ENCODE measurements around the gene UBE3C.

DNA sequence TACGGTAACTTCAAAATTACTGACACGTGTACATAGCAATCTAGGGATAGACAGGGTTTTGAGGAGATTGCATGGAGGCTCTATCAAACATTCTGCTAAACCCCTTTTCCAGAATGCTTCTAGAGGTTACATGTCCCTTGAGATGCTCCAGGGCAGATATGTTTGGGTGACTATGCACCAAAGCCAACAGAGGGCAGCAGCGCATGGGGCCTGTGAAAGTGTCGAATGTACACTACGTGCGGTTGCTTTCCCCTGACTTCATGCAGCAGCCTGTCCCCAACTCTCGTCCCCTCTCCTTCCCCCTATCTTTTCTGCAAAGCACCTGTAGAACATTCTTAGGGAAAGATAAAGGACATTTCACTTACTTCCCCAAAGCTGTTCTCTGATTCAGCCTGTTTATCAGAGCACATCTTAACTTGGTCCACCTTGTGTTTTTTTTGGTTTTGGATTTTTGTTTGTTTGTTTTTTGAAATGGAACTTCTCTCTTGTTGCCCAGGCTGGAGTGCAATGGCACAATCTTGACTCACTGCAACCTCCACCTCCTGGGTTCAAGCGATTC is 90.2 kb downstream of the UBE3C start:
- TF ChIP-seq CTCF (IDR thresholded peaks at IDR 0.05) = no peak
- no peak for TF ChIP-seq POLR2A (IDR thresholded peaks at IDR 0.05)
- TF ChIP-seq POLR2AphosphoS5 (IDR thresholded peaks at IDR 0.05) = no peak
- no peak for TF ChIP-seq EP300 (IDR thresholded peaks at IDR 0.05)
